GM18511 (cell line): ENCODE measurements around the gene AADACL3.

Experiments used
- ATAC-seq: cut with Tn5 transposase; IDR thresholded peaks from one replicate; pipeline ENCODE4 v1.9.1; 2021; ENCODE audit warnings: mild to moderate bottlenecking, moderate library complexity; ENCODE audit not compliant: unreplicated experiment

Gene AADACL3

DNA sequence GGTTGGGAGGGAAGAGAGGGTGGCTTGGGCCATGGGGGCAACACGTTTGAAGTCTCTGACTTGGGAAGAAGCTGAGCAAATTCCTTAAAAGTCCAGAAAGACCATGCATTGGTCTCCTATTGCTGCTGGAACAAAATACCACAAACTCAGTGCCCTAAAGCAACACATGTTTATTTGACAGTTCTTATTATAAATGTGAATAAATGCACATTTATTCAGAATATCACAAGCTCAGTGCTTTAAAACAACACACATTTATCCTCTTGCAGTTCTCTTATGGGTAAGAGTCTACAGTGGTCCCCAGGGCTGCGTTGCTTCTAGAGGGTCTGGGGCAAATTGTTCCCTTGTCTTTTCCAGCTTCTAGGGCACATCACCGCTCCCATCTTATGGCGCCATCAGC lies 47.6 kb downstream of the AADACL3 start:
- no peak for ATAC-seq

DNA sequence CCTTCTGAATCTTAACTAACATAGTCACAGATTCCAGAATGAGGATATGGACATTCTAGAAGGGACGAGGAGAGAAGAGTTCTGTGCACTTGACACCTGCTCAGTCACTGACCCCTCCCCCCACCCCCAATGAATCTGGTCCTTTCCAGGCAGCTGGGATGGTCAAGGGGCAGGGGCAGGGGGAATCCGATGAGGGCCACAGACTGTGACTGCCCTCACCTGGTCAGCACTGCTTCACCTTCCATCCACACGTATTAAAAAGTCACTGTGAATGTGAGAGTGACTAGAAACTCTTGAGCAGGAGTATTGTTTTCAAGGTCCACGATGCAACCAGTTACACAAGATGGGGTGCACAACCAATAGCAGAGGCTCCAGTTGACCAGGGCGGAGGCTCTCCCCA lies 48.1 kb downstream of the AADACL3 start:
- ATAC-seq: no peak

DNA sequence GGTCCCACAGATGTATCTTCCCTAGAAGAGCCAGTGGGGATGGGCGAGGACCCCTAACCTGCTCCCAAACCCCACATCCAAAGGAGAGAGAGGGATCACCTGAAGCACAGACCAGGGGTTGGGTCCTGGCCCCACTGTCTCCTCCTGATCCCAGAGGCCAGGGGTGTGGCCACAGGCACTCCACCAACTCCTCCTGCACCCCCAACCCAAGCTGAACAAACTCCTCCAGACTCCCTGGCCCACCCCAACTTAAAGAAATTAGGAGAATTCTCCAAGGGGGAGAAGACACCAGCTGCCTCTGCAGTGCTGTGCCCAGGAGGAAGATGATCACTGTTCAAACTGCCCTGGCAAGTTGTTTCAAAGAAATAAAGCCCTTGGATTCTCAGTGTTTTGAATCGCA lies 53.1 kb downstream of the AADACL3 start:
- no peak for ATAC-seq

DNA sequence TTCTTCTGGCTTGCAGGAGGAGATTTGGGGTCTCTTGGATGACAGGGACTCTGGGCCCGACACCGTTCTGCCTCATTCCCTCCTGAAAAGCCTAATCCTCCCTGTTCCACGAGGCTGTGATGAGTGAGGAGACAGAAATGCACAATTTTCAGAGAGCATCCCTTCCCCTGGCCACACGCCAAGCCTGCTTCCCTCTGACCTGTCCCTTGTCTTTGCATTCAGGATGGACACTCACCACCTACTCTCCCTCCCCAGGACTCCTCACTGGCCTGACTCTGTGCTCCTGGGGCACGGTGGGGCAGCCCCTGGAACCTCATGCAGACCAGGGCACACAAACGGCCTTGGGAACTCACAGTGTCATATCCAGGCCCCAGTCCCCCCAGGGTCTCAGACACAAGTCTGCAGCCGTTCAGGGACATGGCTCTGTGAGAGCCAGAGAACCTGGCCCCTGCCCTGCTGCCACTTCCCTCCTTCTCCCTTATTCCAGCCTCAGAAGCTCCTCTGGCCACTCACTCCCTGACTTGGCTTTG lies 54.1 kb downstream of the AADACL3 start:
- no peak for ATAC-seq

- no peak for ATAC-seq
These were observed 54.7 kb downstream of the AADACL3 start for GRCh38 chr1:12770620-12771019.

DNA sequence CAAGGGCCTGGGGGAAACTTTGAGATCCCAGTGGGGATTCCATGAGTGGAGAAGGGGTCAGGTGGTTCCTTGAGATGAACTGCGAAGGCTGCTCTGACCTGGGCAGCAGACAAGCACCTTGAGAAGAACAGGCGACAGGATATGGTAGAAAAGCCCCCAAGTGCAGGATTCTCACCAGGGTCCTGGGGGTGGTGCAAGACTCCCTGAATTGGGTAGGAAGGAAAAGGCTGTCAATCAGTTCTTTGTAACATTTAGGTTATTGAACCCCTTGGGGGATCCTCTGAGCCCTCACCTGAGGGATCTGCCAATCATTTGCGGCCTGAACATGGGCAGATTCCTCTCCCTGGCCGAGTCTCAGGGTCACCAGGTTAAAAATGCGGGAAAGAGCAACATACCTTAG lies 55.3 kb downstream of the AADACL3 start:
- ATAC-seq: no peak

DNA sequence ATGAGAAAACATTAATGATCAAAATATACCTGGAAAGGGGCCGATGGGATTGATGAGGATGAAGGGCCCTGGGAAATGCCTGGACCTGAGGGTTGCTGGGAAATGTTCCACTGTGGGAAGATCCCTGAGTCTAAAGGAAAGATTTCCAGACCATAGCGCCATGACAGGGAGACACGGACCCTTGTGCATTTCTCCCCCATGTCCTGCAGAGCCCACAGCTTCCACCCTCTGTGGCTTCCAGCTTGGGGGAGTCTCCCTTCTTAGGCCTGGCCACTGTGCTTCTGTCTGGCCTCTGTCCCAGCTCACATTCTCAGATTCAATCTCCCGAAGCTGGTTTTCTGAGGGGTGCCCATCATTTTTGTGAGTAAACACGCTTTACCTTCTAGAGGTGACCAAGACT lies 56.6 kb downstream of the AADACL3 start:
- ATAC-seq: no peak

GRCh38 chr1:12773438-12773837 lies 57.5 kb downstream of the AADACL3 start, which contains the start of gene PRAMEF12:
PRAMEF12 (plus strand) TSS chr1:12773738; CDS start chr1:12774868, 1,130 bp downstream.
- no peak for ATAC-seq

GRCh38 chr1:12774801-12775345 lies 59.0 kb downstream of the AADACL3 start:
- ATAC-seq: no peak

GRCh38 chr1:12775443-12775842 lies 59.5 kb downstream of the AADACL3 start:
- ATAC-seq: no peak

DNA sequence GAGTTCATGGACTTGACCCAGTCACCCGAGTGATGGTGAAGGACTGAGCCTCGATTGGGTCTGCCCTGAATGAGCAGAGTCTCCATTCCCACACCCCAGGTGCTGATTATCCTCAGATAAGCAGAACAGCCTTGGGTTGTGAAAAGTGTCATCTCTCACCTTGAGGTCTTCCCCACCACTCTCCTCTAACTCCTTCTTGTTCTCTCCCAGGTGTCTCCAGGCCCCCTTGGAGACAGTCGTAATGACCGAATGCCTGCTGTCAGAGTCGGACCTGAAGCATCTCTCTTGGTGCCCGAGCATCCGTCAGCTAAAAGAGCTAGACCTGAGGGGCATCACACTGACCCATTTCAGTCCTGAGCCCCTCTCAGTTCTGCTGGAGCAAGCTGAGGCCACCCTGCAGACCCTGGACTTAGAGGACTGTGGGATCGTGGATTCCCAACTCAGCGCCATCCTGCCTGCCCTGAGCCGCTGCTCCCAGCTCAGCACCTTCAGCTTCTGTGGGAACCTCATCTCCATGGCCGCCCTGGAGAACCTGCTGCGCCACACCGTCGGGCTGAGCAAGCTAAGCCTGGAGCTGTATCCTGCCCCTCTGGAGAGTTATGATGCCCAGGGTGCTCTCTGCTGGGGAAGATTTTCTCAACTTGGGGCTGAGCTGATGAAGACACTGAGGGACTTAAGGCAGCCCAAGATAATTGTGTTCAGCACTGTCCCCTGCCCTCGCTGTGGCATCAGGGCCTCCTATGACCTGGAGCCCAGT lies 61.1 kb downstream of the AADACL3 start:
- no peak for ATAC-seq
